H1 (cell line): ENCODE data around the gene SCYL1. TPM values are rescaled to one million over a fixed set of nuclear protein-coding genes. Genes with fewer than 3 reads are reported as not detected.

ENCODE experiments used
- ASH2L ChIP-seq: fragments of 200-600, 300-600 bp; sonication (generic); IDR thresholded peaks from one replicate; pipeline ENCODE4 v1.7.1; 2017; ENCODE audit warnings: low read length
- BCL11A ChIP-seq, 2 experiments: IDR thresholded peaks; one replicate each; pipeline ENCODE4 v1.6.1; 2011; ENCODE audit warnings: low read depth in 2 of 2, low read length in 2 of 2, mild to moderate bottlenecking in 2 of 2
- EP300 ChIP-seq, 2 experiments: IDR thresholded peaks; 1 replicate in 1 of 2; 2 replicates in 1 of 2; pipeline ENCODE4 v1.6.1; 2011 to 2012; ENCODE audit warnings: low read depth in 2 of 2, low read length in 2 of 2, mild to moderate bottlenecking in 2 of 2, borderline replicate concordance in 1 of 2, inconsistent platforms in 1 of 2, moderate library complexity in 1 of 2
- HDAC6 ChIP-seq: IDR thresholded peaks from one replicate; pipeline ENCODE4 v1.7.1; 2012; ENCODE audit warnings: low read depth, mild to moderate bottlenecking, inconsistent platforms, low read length, moderate library complexity
- RNF2 ChIP-seq: fragments of 200-900, 300-1000 bp; sonication (generic); IDR thresholded peaks from 2 replicates; pipeline ENCODE4 v1.7.1; 2016; ENCODE audit warnings: borderline replicate concordance, low read depth, mild to moderate bottlenecking, antibody characterized with exemption, low read length; ENCODE audit not compliant: poor library complexity, severe bottlenecking; ENCODE audit errors: missing control alignments
- SP2 ChIP-seq: IDR thresholded peaks from 2 replicates; pipeline ENCODE4 v1.6.1; 2012; ENCODE audit warnings: mild to moderate bottlenecking, low read length, inconsistent platforms
- USF2 ChIP-seq: IDR thresholded peaks from 2 replicates; pipeline ENCODE4 v1.6.1; 2011; ENCODE audit warnings: low read length, improper control_type of control experiment
- polyA plus RNA-seq, 7 experiments: library from polyadenylated mRNA; depleted of rRNA in 3 of 7; stranded (reverse) in 5 of 7; unstranded in 2 of 7; fragments of >200 nt in 5 of 7; fragments of 200-250 nt in 2 of 7; gene quantifications; 1 replicate in 5 of 7; 2 replicates in 1 of 7; 4 replicates in 1 of 7; pipeline versions ENCODE4 v1.2.1 to v1.2.3, GENCODE V29; 2011 to 2013; ENCODE audit warnings: missing spikeins in 2 of 7, mixed read lengths in 2 of 7
- total RNA-seq: library from RNA; stranded (reverse); fragmentation: NEBNext Ultra II Directional; extraction: Animal tissue kit (Norgen Biotek cat#: 25700); gene quantifications from 2 replicates; pipeline ENCODE4 v1.2.1, GENCODE V29; 2021

SCYL1 gene
- total and polyA plus RNA-seq, 2 of the 8 experiments (the other 6 are each of a cell fraction or from before 2014, with no cell fraction given) = 59.8 to 77.7 TPM

- no peak for TF ChIP-seq RNF2
- TF ChIP-seq ASH2L = no peak
- no peak for TF ChIP-seq SP2
- TF ChIP-seq USF2 = no peak
- TF ChIP-seq HDAC6 = no peak
- TF ChIP-seq BCL11A (IDR thresholded peaks at IDR 0.05; ENCODE audit: low read depth in 2 of 2, low read length in 2 of 2) = no peak
- TF ChIP-seq EP300 (IDR thresholded peaks at IDR 0.05; ENCODE audit: borderline replicate concordance in 1 of 2, low read depth in 2 of 2, low read length in 2 of 2) = no peak
These were observed 54.4 kb downstream of the SCYL1 start (continued) for GRCh38 chr11:65579291-65579690.
